Left cardiac atrium (tissue), 4 donors: ENCODE measurements around the gene PCGF1. TPM values are rescaled to one million over a fixed set of nuclear protein-coding genes. Genes with fewer than 3 reads are reported as not detected.

Experiments used
- ATAC-seq, 2 donors: fragments of 200-7000 bp; cut with Tn5 transposase; one replicate each; pipeline ENCODE4 v1.9.1; 2020; ENCODE audit warnings: mild to moderate bottlenecking in 2 of 2, moderate library complexity in 2 of 2
- DNase-seq: peaks from one replicate; pipeline ENCODE4 v3.0.0-alpha.2; 2020
- intact Hi-C, 2 donors: fragments of 100-400 bp; cut with DNase I; formaldehyde crosslinking; loops; one replicate each; pipeline versions ENCODE4 v1.14.1 to v1.15.1; 2022 to 2023
- total RNA-seq, 2 donors: library from RNA; stranded (reverse); fragmentation: NEBNext Ultra II Directional; extraction: Animal tissue kit (Norgen Biotek cat#: 25700); gene quantifications; one replicate each; pipeline ENCODE4 v1.2.1, GENCODE V29; 2021
- donor health status: DM: no; HTN: yes; CAD: no.
- donor health status: DM: no; HTN: yes; CAD: no; lungs with severe emphysema.
- donor health status: DM: yes; HTN: yes; CAD: no.
- donor health status: Dilated cardiomyopathy.

The PCGF1 gene
- total RNA-seq, 2 donors from 2014 or later = 18.3 to 24.0 TPM

- ATAC-seq (no peak), DNase-seq (no peak)
- intact Hi-C loops = no loop called here
Observed at GRCh38 chr2:74503506-74504475, 3.7 kb downstream of the PCGF1 start.

- ATAC-seq (peak; percentile 52 to 77), DNase-seq (peak; percentile 92)
- intact Hi-C loops = no loop called here
Observed at GRCh38 chr2:74502720-74503505, 4.6 kb downstream of the PCGF1 start.

GRCh38 chr2:74502147-74502719 is 5.3 kb downstream of the PCGF1 start:
- intact Hi-C loops = no loop called here
- ATAC-seq (peak in 1 of 2 donors; percentile 7), DNase-seq (no peak)

- DNase-seq (no peak), ATAC-seq (no peak)
- intact Hi-C loops = no loop called here
Observed at GRCh38 chr2:74501335-74502071, 6.0 kb downstream of the PCGF1 start.

GRCh38 chr2:74500578-74500946 is 6.9 kb downstream of the PCGF1 start:
- intact Hi-C loops = no loop called here
- ATAC-seq (no peak), DNase-seq (no peak)

GRCh38 chr2:74499940-74500577 is 7.4 kb downstream of the PCGF1 start:
- intact Hi-C loops = no loop called here
- no peak for DNase-seq
- no peak for ATAC-seq

GRCh38 chr2:74499267-74499939 is 8.1 kb downstream of the PCGF1 start, which contains the start of gene LBX2:
TSS of gene LBX2 (minus strand) at chr2:74499603. CDS start at chr2:74499537, 66 bp downstream.
- intact Hi-C loops = no loop called here
- no peak for DNase-seq
- ATAC-seq = no peak

GRCh38 chr2:74498500-74499266 is 8.8 kb downstream of the PCGF1 start:
- DNase-seq (no peak), ATAC-seq (peak in 1 of 2 donors; percentile 7)
- intact Hi-C loops = no loop called here

GRCh38 chr2:74497777-74498499 is 9.6 kb downstream of the PCGF1 start:
- no peak for DNase-seq

GRCh38 chr2:74496997-74497776 is 10.3 kb downstream of the PCGF1 start:
- intact Hi-C loops = no loop called here
- ATAC-seq (no peak), DNase-seq (no peak)

More at GRCh38 chr2:74497777-74498499, 9.6 kb downstream of the PCGF1 start:
- peak in 1 of 2 donors; percentile 46 for ATAC-seq
- intact Hi-C loops = no loop called here

- intact Hi-C loops = no loop called here
- DNase-seq (no peak), ATAC-seq (no peak)
Observed at GRCh38 chr2:74495440-74495839, 12.1 kb downstream of the PCGF1 start.

GRCh38 chr2:74493546-74493945 is 13.9 kb downstream of the PCGF1 start:
- no peak for ATAC-seq
- intact Hi-C loops = no loop called here
- DNase-seq = no peak

- ATAC-seq (no peak), DNase-seq (no peak)
Observed at GRCh38 chr2:74491648-74492544, 15.6 kb downstream of the PCGF1 start.

GRCh38 chr2:74489906-74490305 is 17.6 kb downstream of the PCGF1 start:
- intact Hi-C loops = loop anchor here in 1 of 2 donors (10.0 kb wide), 1 partner anchor 95 kb away; no protein-coding TSS in a partner anchor
- DNase-seq = no peak
- no peak for ATAC-seq

More at GRCh38 chr2:74491648-74492544, 15.6 kb downstream of the PCGF1 start:
- intact Hi-C loops = no loop called here
